ENCODE data around the gene KLHL21.

KLHL21 gene

GRCh38 chr1:6630027-6630426 lies 27.4 kb upstream of the KLHL21 start:
- H3K27me3 ChIP-seq (ENCODE audit: low read length): no peaks in the 10 kb centered on the region

DNA sequence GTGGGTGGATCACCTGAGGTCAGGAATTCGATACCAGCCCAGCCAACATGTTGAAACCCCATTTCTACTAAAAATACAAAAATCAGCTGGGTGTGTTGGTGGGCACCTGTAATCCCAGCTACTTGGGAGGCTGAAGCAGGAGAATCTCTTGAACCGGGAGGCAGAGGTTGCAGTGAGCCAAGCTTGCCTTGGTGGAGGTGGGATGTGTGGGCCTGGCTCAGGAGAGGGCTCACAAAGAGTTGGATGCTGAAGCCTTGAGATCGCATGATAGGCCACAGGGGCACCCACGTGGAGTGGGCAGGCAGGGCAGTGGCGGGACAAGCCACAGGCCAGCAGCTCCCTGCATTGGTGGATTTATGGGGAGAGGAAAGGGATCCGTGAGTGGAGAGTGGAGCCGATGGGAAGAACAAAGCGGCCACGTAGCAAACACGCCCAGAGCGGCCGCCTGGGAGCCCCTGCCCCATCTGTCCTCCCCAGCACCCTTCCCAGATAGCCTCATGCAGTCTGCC lies 26.4 kb upstream of the KLHL21 start:
- Histone ChIP-seq H3K9me2 (replicated peaks; ENCODE audit: insufficient read depth, low read length) (no peaks in the 10 kb centered on the region), H3F3A (ENCODE audit: insufficient read depth) (peaks cover 1% of the 10 kb centered on the region; the same call in 1 of the 2 replicates), H3K27ac (ENCODE audit: low read depth, low read length) (no peak overlapping the region), H3K9me3 (ENCODE audit: insufficient read depth, low read length) (no peaks in the 10 kb centered on the region), H3K9ac (ENCODE audit: low read length) (no peak overlapping the region), H3K79me2 (ENCODE audit: insufficient read depth, low read length) (peaks cover 9% of the 10 kb centered on the region; the same call in 1 of the 2 replicates), H3K4me2 (ENCODE audit: low read depth, low read length, poor library complexity, severe bottlenecking) (no peak overlapping the region), H4K20me1 (ENCODE audit: low read depth, low read length) (no peaks in the 10 kb centered on the region), H2AFZ (ENCODE audit: low read depth, low read length, severe bottlenecking) (no peak overlapping the region), H3K36me3 (ENCODE audit: low read length) (no peaks in the 10 kb centered on the region), H3K27me3 (ENCODE audit: low read length) (no peaks in the 10 kb centered on the region), H3K4me3 (ENCODE audit: insufficient read depth, low read length, poor library complexity, severe bottlenecking) (no peak overlapping the region)
- TF ChIP-seq CTCF (IDR thresholded peaks at IDR 0.05; ENCODE audit: insufficient read depth, low read length, poor library complexity, severe bottlenecking): no peak
- TF ChIP-seq EZH2phosphoT487 (conservative IDR thresholded peaks at IDR 0.05; ENCODE audit: low read length): no peak

More at GRCh38 chr1:6630027-6630426, 27.4 kb upstream of the KLHL21 start:
- H3K9ac ChIP-seq (ENCODE audit: low read length): no peak overlapping the region
- H3K4me2 ChIP-seq (ENCODE audit: low read depth, low read length, poor library complexity, severe bottlenecking): no peak overlapping the region
- H4K20me1 ChIP-seq (ENCODE audit: low read depth, low read length): no peaks in the 10 kb centered on the region
- H3K36me3 ChIP-seq (ENCODE audit: low read length): no peaks in the 10 kb centered on the region
- peaks cover 9% of the 10 kb centered on the region; the same call in 1 of the 2 replicates for H3K79me2 ChIP-seq (ENCODE audit: insufficient read depth, low read length)
- no peak overlapping the region for H2AFZ ChIP-seq (ENCODE audit: low read depth, low read length, severe bottlenecking)
- no peaks in the 10 kb centered on the region for H3K9me2 ChIP-seq (replicated peaks; ENCODE audit: insufficient read depth, low read length)
- no peak for TF ChIP-seq EZH2phosphoT487 (conservative IDR thresholded peaks at IDR 0.05; ENCODE audit: low read length)
- TF ChIP-seq CTCF (IDR thresholded peaks at IDR 0.05; ENCODE audit: insufficient read depth, low read length, poor library complexity, severe bottlenecking): no peak
- H3K4me3 ChIP-seq (ENCODE audit: insufficient read depth, low read length, poor library complexity, severe bottlenecking): no peak overlapping the region
- H3F3A ChIP-seq (ENCODE audit: insufficient read depth): no peaks in the 10 kb centered on the region
- no peaks in the 10 kb centered on the region for H3K9me3 ChIP-seq (ENCODE audit: insufficient read depth, low read length)
- H3K27ac ChIP-seq (ENCODE audit: low read depth, low read length): no peak overlapping the region

- Histone ChIP-seq H4K20me1 (ENCODE audit: low read depth, low read length) (no peaks in the 10 kb centered on the region), H2AFZ (ENCODE audit: low read depth, low read length, severe bottlenecking) (no peak overlapping the region), H3K36me3 (ENCODE audit: low read length) (no peaks in the 10 kb centered on the region), H3K79me2 (ENCODE audit: insufficient read depth, low read length) (peaks cover 9% of the 10 kb centered on the region; the same call in 1 of the 2 replicates), H3K9ac (ENCODE audit: low read length) (no peak overlapping the region), H3K27me3 (ENCODE audit: low read length) (no peaks in the 10 kb centered on the region), H3F3A (ENCODE audit: insufficient read depth) (peaks cover 11% of the 10 kb centered on the region; the same call in 1 of the 2 replicates), H3K4me3 (ENCODE audit: insufficient read depth, low read length, poor library complexity, severe bottlenecking) (no peak overlapping the region), H3K4me2 (ENCODE audit: low read depth, low read length, poor library complexity, severe bottlenecking) (no peak overlapping the region), H3K9me3 (ENCODE audit: insufficient read depth, low read length) (no peaks in the 10 kb centered on the region), H3K27ac (ENCODE audit: low read depth, low read length) (no peak overlapping the region), H3K9me2 (replicated peaks; ENCODE audit: insufficient read depth, low read length) (no peaks in the 10 kb centered on the region)
- no peak for TF ChIP-seq EZH2phosphoT487 (conservative IDR thresholded peaks at IDR 0.05; ENCODE audit: low read length)
- TF ChIP-seq CTCF (IDR thresholded peaks at IDR 0.05; ENCODE audit: insufficient read depth, low read length, poor library complexity, severe bottlenecking): no peak
Measured at GRCh38 chr1:6627841-6628545, 25.3 kb upstream of the KLHL21 start.
